Keratinocyte (primary cell): Measurements from ENCODE around the gene TGFBR1. TPM values are rescaled to one million over a fixed set of nuclear protein-coding genes. Genes with fewer than 3 reads are reported as not detected.

Experiments
- DNase-seq: peaks from one replicate; pipeline ENCODE4 v3.0.0-alpha.2; 2011; ENCODE audit warnings: low read depth, missing footprints, low spot score
- FAIRE-seq: peaks from 2 replicates; lab custom pipeline; 2011; peaks lifted over from hg19 to GRCh38; lab: Jason Lieb, UNC
- H2AFZ ChIP-seq: 2 replicates; pipeline ENCODE4 v1.6.0; 2012; ENCODE audit warnings: low read length, control low read depth, inconsistent platforms; ENCODE audit not compliant: control insufficient read depth
- H3K27ac ChIP-seq: 2 replicates; pipeline ENCODE4 v1.5.1; 2011; ENCODE audit warnings: low read length; ENCODE audit not compliant: control insufficient read depth, insufficient read depth
- H3K27me3 ChIP-seq: 3 replicates; pipeline ENCODE4 v1.6.0; 2011; ENCODE audit warnings: low read length; ENCODE audit not compliant: control insufficient read depth, insufficient read depth; ENCODE audit errors: extremely low read depth
- H3K36me3 ChIP-seq, 2 experiments: 2 replicates in 1 of 2; 3 replicates in 1 of 2; pipeline ENCODE4 v1.5.1; 2011; ENCODE audit warnings: low read length in 2 of 2, mild to moderate bottlenecking in 1 of 2; ENCODE audit not compliant: control insufficient read depth in 2 of 2, insufficient read depth in 2 of 2; ENCODE audit errors: extremely low read depth in 1 of 2
- H3K4me1 ChIP-seq: 3 replicates; pipeline ENCODE4 v1.5.1; 2011; ENCODE audit warnings: low read length; ENCODE audit not compliant: control insufficient read depth, insufficient read depth; ENCODE audit errors: extremely low read depth
- H3K4me2 ChIP-seq: 3 replicates; pipeline ENCODE4 v1.6.0; 2011; ENCODE audit warnings: low read depth, low read length; ENCODE audit not compliant: control insufficient read depth, insufficient read depth; ENCODE audit errors: extremely low read depth
- H3K4me3 ChIP-seq, 3 experiments: fragments of 200-600 bp in 1 of 3; sonication (generic) in 1 of 3; 2 replicates in 2 of 3; 3 replicates in 1 of 3; pipeline ENCODE4 v1.5.1; 2011 to 2016; ENCODE audit warnings: low read length in 3 of 3, mild to moderate bottlenecking in 3 of 3, control low read depth in 2 of 3, inconsistent platforms in 1 of 3, low read depth in 1 of 3, mixed read lengths in 1 of 3, mixed run types in 1 of 3, moderate library complexity in 1 of 3; ENCODE audit not compliant: control insufficient read depth in 2 of 3, insufficient read depth in 2 of 3; ENCODE audit errors: extremely low read depth in 1 of 3
- H3K79me2 ChIP-seq: 2 replicates; pipeline ENCODE4 v1.6.0; 2012; ENCODE audit warnings: low read length; ENCODE audit not compliant: control insufficient read depth, insufficient read depth
- H3K9ac ChIP-seq: 3 replicates; pipeline ENCODE4 v1.6.0; 2011; ENCODE audit warnings: low read length; ENCODE audit not compliant: control insufficient read depth, insufficient read depth; ENCODE audit errors: extremely low read depth
- H3K9me1 ChIP-seq: 3 replicates; pipeline ENCODE4 v1.6.0; 2011; ENCODE audit warnings: low read length; ENCODE audit not compliant: control insufficient read depth, insufficient read depth; ENCODE audit errors: extremely low read depth
- H3K9me3 ChIP-seq: 2 replicates; pipeline ENCODE4 v1.5.1; 2012; ENCODE audit warnings: low read depth, low read length; ENCODE audit not compliant: control insufficient read depth
- H4K20me1 ChIP-seq: 3 replicates; pipeline ENCODE4 v1.6.0; 2011; ENCODE audit warnings: low read length; ENCODE audit not compliant: control insufficient read depth, insufficient read depth; ENCODE audit errors: extremely low read depth
- EZH2 ChIP-seq: IDR thresholded peaks from one replicate; pipeline ENCODE4 v1.6.1; 2012; ENCODE audit warnings: inconsistent platforms, mild to moderate bottlenecking, low read length, moderate library complexity
- dilution Hi-C: fragments of 300-500 bp; cut with MboI; formaldehyde crosslinking; loops from one replicate; pipeline ENCODE4 v1.7.0; 2020; ENCODE audit warnings: low sequenced_read_pairs; ENCODE audit not compliant: extremely low pct_ligation_motif_present
- polyA plus RNA-seq, 5 experiments: library from polyadenylated mRNA; depleted of rRNA in 3 of 5; stranded (reverse) in 3 of 5; stranded (forward) in 1 of 5; unstranded in 1 of 5; fragments of >200 nt; gene quantifications; 1 replicate in 1 of 5; 2 replicates in 3 of 5; 3 replicates in 1 of 5; pipeline versions ENCODE4 v1.2.1 to v1.2.3, GENCODE V29; 2011 to 2012; ENCODE audit warnings: missing spikeins in 2 of 5, low read depth in 1 of 5, low replicate concordance in 1 of 5
- TF ChIP-seq, protein P1 (sequence below), 3 experiments: IDR thresholded peaks in 1 of 3; conservative IDR thresholded peaks in 1 of 3; optimal IDR thresholded peaks in 1 of 3; 2 replicates in 2 of 3; 3 replicates in 1 of 3; pipeline versions ENCODE3 to v1.5.1; 2011; ENCODE audit warnings: low read length in 3 of 3, mild to moderate bottlenecking in 3 of 3, moderate library complexity in 2 of 3, control low read depth in 1 of 3, inconsistent platforms in 1 of 3; ENCODE audit not compliant: insufficient read depth in 2 of 3; ENCODE audit errors: extremely low read depth in 1 of 3

TGFBR1 gene
- polyA plus RNA-seq, 1 donor (not counting 4 experiments of a cell fraction or from before 2014, with no cell fraction given): 55.0 TPM

DNA sequence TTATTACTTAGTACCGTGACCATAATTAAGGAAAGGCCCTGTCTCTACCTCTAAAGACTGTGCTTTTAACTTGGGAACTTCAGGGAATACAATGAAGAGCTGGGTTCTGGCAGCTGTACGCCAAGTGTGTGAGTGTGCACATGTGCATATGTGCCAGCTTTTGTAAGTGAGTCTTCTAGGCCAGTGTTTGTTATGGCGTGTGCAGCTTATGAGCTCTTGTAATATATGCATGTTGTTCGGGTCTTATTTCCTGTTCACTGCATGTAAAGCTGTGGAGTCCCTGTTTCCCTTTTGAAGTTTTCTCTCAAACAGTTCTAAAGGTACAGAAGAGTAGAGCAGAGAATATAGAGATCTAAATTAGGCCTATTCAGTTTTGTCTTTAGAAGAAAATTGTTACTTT is 30.5 kb downstream of the TGFBR1 start:
- H3K9me3 ChIP-seq: no peaks in the 10 kb centered on the region
- H3K4me2 ChIP-seq: no peak overlapping the region
- no peaks in the 10 kb centered on the region for H3K27me3 ChIP-seq
- H3K79me2 ChIP-seq: peaks cover 7% of the 10 kb centered on the region
- no peak for FAIRE-seq
- no peak for DNase-seq
- TF ChIP-seq EZH2: no peak
- TF ChIP-seq, protein P1, sequence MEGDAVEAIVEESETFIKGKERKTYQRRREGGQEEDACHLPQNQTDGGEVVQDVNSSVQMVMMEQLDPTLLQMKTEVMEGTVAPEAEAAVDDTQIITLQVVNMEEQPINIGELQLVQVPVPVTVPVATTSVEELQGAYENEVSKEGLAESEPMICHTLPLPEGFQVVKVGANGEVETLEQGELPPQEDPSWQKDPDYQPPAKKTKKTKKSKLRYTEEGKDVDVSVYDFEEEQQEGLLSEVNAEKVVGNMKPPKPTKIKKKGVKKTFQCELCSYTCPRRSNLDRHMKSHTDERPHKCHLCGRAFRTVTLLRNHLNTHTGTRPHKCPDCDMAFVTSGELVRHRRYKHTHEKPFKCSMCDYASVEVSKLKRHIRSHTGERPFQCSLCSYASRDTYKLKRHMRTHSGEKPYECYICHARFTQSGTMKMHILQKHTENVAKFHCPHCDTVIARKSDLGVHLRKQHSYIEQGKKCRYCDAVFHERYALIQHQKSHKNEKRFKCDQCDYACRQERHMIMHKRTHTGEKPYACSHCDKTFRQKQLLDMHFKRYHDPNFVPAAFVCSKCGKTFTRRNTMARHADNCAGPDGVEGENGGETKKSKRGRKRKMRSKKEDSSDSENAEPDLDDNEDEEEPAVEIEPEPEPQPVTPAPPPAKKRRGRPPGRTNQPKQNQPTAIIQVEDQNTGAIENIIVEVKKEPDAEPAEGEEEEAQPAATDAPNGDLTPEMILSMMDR (optimal IDR thresholded peaks at IDR 0.05 in 1 of 3, IDR thresholded peaks at IDR 0.05 in 1 of 3, conservative IDR thresholded peaks at IDR 0.05 in 1 of 3; ENCODE audit: extremely low read depth in 1 of 3, insufficient read depth in 2 of 3, low read length in 3 of 3): no peak
- dilution Hi-C loops: no loop called here
- H4K20me1 ChIP-seq: no peaks in the 10 kb centered on the region
- H2AFZ ChIP-seq: no peak overlapping the region
- H3K9ac ChIP-seq: no peak overlapping the region
- no peaks in the 10 kb centered on the region for H3K9me1 ChIP-seq
- H3K36me3 ChIP-seq: peaks cover 6 to 24% of the 10 kb centered on the region in 2 experiments
- H3K4me3 ChIP-seq: no peak overlapping the region
- H3K27ac ChIP-seq: no peak overlapping the region
- H3K4me1 ChIP-seq: peaks cover 15% of the 10 kb centered on the region

DNA sequence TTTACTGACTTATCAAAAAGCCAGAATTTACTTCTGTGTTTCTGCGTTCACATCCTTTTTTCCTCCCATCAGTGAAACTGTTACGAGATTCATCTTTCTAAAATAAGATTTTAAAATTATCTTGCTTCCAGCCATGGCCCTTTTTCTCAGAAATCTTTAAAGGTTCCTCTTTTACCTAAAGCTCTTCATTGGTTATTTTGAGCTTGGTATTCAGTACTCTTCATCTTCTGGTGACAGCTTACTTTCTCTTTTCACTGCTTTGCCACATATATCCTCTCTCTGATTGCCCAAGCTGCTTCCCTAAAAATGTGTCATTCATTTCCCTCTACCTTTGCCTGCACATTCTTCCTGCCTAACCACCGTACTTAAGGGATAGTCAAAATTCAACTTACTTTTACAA is 32.3 kb downstream of the TGFBR1 start:
- peaks cover 5% of the 10 kb centered on the region for H3K79me2 ChIP-seq
- H3K9me1 ChIP-seq: no peaks in the 10 kb centered on the region
- dilution Hi-C loops: no loop called here
- no peak overlapping the region for H3K4me2 ChIP-seq
- no peak for DNase-seq
- H3K27ac ChIP-seq: no peak overlapping the region
- TF ChIP-seq, protein P1 (optimal IDR thresholded peaks at IDR 0.05 in 1 of 3, IDR thresholded peaks at IDR 0.05 in 1 of 3, conservative IDR thresholded peaks at IDR 0.05 in 1 of 3; ENCODE audit: extremely low read depth in 1 of 3, insufficient read depth in 2 of 3, low read length in 3 of 3): no peak
- TF ChIP-seq EZH2: no peak
- H2AFZ ChIP-seq: no peak overlapping the region
- no peak overlapping the region for H3K9ac ChIP-seq
- H3K36me3 ChIP-seq: peaks cover 11 to 31% of the 10 kb centered on the region in 2 experiments
- H3K9me3 ChIP-seq: no peaks in the 10 kb centered on the region
- no peaks in the 10 kb centered on the region for H4K20me1 ChIP-seq
- FAIRE-seq: no peak
- no peaks in the 10 kb centered on the region for H3K27me3 ChIP-seq
- H3K4me3 ChIP-seq: no peak overlapping the region
- peaks cover 15% of the 10 kb centered on the region for H3K4me1 ChIP-seq
